GM06990 (cell line): ENCODE results near the gene APOA4.

Experiments used
- DNase-seq: peaks from one replicate; pipeline ENCODE4 v3.0.0-alpha.2; 2011; ENCODE audit not compliant: insufficient read length; ENCODE audit errors: extremely low read depth
- H3K27me3 ChIP-seq: replicated peaks from 2 replicates; pipeline ENCODE4 v1.6.0; 2011; ENCODE audit warnings: low read length; ENCODE audit not compliant: control insufficient read depth, insufficient read depth
- H3K36me3 ChIP-seq: 2 replicates; pipeline ENCODE4 v1.5.1; 2011; ENCODE audit warnings: low read length; ENCODE audit not compliant: control insufficient read depth, insufficient read depth
- H3K4me3 ChIP-seq: replicated peaks from 2 replicates; pipeline ENCODE4 v1.5.1; 2011; ENCODE audit warnings: low read depth, mild to moderate bottlenecking, control low read depth, low read length
- TF ChIP-seq, protein P1 (sequence below): IDR thresholded peaks from 2 replicates; pipeline ENCODE4 v1.5.1; 2011; ENCODE audit warnings: low read length, control low read depth, mild to moderate bottlenecking, inconsistent platforms; ENCODE audit not compliant: insufficient read depth, poor library complexity, severe bottlenecking

Gene APOA4

DNA sequence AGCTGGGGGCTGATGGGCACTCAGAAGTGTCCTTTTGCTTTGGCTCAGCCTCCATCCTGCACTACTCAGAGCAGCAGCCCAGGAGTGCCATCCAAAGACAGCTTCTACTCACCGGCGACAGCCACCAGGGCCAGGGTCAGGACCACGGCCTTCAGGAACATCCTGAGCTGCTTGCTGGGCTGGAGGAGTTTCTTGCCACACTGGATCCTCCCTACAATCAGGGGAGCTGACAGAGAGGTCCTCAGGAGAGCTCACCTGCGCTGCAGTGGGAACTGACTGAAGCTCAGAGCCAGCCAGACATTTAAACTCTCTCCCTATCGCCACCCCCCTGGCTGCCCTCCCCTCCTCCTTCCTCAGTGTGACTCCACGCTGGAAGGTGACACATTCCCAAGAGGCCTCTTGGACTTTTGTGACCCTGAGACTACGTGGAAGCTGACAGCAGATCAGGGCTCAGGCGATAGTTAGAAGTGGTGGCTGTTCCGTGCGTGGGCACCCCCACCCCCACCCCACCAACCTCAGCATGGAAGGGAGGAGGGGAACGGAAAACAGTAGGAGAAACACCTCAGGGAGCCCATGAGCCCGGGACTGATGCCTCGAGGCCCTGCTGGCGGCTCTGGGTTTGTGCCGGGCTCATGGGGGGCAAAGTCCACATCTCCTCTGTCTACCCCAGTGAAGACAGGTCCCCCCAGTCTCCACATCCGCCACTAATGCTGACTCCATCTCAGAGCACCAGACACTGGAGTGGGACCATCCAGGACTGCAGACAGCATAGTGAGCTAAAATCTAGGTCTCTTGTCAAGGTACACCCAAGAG lies at the start of gene APOA4:
APOA4 (minus strand) TSS at position 274 of the 813 bp plus-strand sequence; CDS start at position 161, 113 bp downstream.
- Histone ChIP-seq H3K4me3 (no peak within 1 kb of the TSS), H3K36me3 (no peaks in the 10 kb centered on the region), H3K27me3 (no peaks in the 10 kb centered on the region; the same call in 1 of the 2 replicates)
- DNase-seq = no peak
- TF ChIP-seq, protein P1, sequence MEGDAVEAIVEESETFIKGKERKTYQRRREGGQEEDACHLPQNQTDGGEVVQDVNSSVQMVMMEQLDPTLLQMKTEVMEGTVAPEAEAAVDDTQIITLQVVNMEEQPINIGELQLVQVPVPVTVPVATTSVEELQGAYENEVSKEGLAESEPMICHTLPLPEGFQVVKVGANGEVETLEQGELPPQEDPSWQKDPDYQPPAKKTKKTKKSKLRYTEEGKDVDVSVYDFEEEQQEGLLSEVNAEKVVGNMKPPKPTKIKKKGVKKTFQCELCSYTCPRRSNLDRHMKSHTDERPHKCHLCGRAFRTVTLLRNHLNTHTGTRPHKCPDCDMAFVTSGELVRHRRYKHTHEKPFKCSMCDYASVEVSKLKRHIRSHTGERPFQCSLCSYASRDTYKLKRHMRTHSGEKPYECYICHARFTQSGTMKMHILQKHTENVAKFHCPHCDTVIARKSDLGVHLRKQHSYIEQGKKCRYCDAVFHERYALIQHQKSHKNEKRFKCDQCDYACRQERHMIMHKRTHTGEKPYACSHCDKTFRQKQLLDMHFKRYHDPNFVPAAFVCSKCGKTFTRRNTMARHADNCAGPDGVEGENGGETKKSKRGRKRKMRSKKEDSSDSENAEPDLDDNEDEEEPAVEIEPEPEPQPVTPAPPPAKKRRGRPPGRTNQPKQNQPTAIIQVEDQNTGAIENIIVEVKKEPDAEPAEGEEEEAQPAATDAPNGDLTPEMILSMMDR = no peak

DNA sequence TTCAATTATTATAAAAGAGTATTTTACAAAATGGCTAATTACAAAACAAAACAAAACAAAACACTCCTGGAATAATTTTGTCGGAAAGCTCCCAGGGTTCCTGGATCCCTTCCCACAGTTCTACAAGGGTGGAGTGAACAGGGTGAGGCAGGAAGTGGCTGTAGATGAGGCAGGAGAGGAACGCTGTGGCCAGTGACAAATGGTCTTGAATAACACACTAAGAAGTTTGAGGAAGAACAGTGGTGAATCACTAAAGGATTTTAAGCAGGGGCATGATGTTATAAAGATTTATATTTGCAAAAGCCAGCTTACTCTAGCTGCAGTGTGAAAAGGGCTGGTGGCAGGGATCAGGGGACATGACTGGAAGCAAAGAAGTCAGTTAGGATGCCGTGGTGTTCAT lies 48.1 kb upstream of the APOA4 start:
- Histone ChIP-seq H3K36me3 (peaks cover 18% of the 10 kb centered on the region), H3K4me3 (no peak overlapping the region), H3K27me3 (no peaks in the 10 kb centered on the region)
- no peak for DNase-seq
- TF ChIP-seq, protein P1 = no peak

DNA sequence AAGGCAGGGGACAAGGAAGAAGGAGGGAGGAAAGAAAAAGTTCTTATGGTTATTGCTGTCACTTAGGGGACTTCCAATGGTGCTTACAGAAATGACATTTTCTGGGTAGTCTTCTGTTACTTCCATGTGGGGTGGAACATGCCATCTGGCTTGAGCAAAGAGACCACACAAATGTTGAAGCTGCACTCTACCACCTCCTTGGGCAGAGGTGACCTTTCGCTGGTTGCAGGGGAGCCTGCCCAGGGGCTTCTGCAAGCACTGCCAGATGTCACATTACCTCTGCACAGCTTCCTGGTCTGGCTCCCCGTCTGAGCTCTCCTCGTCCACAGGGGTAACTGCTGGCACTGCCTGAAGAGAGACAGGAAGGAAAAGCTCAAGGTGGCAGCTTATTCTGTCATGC lies 47.0 kb upstream of the APOA4 start:
- no peak for DNase-seq
- H3K4me3 ChIP-seq = no peak overlapping the region
- peaks cover 14% of the 10 kb centered on the region for H3K36me3 ChIP-seq
- TF ChIP-seq, protein P1 = no peak
- H3K27me3 ChIP-seq = no peaks in the 10 kb centered on the region

DNA sequence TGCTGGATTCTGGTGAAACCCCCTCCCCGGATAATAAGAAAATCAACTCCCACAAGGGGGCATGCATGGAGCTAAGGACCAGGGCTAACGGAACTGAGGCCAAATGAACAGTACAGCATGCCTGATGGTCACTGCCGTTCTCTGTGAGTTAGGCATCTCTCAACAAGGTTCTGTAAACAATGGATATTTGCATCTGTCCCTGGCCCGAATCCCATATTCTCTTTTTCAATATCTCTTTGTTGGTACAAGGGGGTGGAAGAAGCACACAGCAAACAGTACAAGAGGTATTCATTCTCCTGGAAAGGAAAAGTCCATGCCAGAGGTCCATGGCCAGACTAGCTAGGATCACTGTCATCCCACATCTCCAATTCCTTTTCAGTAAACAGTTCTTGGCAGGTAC lies 46.5 kb upstream of the APOA4 start:
- H3K4me3 ChIP-seq = no peak overlapping the region
- no peak for DNase-seq
- no peaks in the 10 kb centered on the region for H3K27me3 ChIP-seq
- H3K36me3 ChIP-seq = peaks cover 13% of the 10 kb centered on the region
- TF ChIP-seq, protein P1 = no peak

- no peak for DNase-seq
- peaks cover 15% of the 10 kb centered on the region for H3K36me3 ChIP-seq
- H3K4me3 ChIP-seq = no peak overlapping the region
- no peaks in the 10 kb centered on the region for H3K27me3 ChIP-seq
- TF ChIP-seq, protein P1 = no peak
These were observed 45.0 kb upstream of the APOA4 start for GRCh38 chr11:116868066-116868465.

GRCh38 chr11:116867619-116868018 lies 44.5 kb upstream of the APOA4 start:
- TF ChIP-seq, protein P1 = no peak
- H3K36me3 ChIP-seq = peaks cover 12% of the 10 kb centered on the region
- H3K4me3 ChIP-seq = no peak overlapping the region
- H3K27me3 ChIP-seq = no peaks in the 10 kb centered on the region
- no peak for DNase-seq
